NT2/D1 (cell line): ENCODE results near the gene RIPOR3.

Experiments
- SUZ12 ChIP-seq: IDR thresholded peaks from 2 replicates; pipeline ENCODE4 v1.6.1; 2011; ENCODE audit not compliant: insufficient read length, insufficient read depth; ENCODE audit errors: extremely low read depth
- YY1 ChIP-seq: IDR thresholded peaks from 2 replicates; pipeline ENCODE4 v1.6.1; 2011; ENCODE audit not compliant: insufficient read length, insufficient read depth
- ZNF274 ChIP-seq: IDR thresholded peaks from 2 replicates; pipeline ENCODE4 v1.6.1; 2011; ENCODE audit warnings: mild to moderate bottlenecking, low read depth, low read length

DNA sequence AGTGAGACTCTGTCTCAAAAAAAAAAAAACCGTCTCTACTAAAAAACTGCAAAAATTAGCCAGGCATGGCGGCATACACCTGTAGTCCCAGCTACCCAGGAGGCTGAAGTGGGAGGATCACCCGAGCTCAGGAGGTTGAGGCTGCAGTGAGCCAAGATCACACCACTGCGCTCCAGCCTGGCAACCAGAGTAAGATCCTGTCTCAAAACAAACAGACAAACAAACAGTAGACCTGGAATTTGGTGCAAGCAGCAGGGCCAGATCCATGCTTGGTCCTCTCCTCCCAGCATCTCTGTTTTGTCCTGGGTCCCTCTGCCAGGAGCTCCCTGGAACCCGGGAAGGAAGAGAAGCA lies 11.6 kb downstream of the RIPOR3 start:
- TF ChIP-seq ZNF274 (no peak), SUZ12 (no peak), YY1 (no peak)
